ENCODE measurements around the gene PGAP6. TPM values are rescaled to one million over a fixed set of nuclear protein-coding genes. Genes with fewer than 3 reads are reported as not detected.
"Not testable (repeated sequence)": the region's sequence is repeated elsewhere in the genome, so short reads cannot be mapped to it uniquely, and the experiment has no call there.

The PGAP6 gene
- total RNA-seq, 1 experiment from 2014 or later, result 85.5 TPM

DNA sequence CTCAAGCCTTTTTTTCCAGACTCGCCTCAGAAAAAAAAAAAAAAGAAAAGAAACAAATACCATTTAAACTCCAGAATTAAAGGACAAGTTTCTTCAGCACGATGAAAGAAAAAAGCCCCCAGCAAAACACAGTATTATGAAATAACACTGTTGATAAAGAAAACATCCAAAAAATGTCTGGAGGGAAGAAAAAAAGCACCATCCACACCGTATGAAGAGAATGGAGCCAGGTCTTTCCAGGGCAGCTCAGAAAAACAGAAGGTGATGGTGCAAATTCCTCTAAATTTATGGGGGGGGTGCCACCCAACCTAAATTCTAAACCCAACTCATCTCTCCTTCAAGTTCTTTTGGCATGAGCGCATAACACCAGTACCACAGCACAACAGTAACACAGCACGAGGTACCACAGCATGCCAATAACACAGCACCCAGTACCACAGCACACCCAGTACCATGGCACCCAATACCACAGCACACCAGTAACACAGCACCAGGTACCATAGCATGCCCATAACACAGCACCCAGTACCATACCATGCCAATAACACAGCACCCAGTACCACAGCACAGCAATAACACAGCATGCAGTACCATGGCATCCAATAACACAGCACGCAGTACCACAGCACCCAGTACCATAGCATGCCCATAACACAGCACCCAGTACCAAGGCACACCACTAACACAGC is 48.2 kb downstream of the PGAP6 start:
- intact Hi-C loops (cut with micrococcal nuclease; ENCODE audit: unreplicated experiment), result no loop called here
- Mint-ChIP-seq H3K36me3 (ENCODE audit: insufficient read depth, unreplicated experiment) (peaks cover 24% of the 10 kb centered on the region), H3K9me3 (ENCODE audit: unreplicated experiment) (no peaks in the 10 kb centered on the region), H3K27ac (ENCODE audit: unreplicated experiment) (peak overlapping the region; percentile 76), H3K4me1 (ENCODE audit: low read depth, unreplicated experiment) (peaks cover 24% of the 10 kb centered on the region), H3K4me3 (ENCODE audit: unreplicated experiment) (peak overlapping the region; percentile 31), H3K27me3 (ENCODE audit: insufficient read depth, unreplicated experiment) (no peaks in the 10 kb centered on the region)
- no peaks in the 10 kb centered on the region for H3K36me3 ChIP-seq (ENCODE audit: control insufficient read depth, insufficient read depth, low read length)
- no TSS peak for BruUV-seq (replicated peaks)
- no peaks in the 10 kb centered on the region for H3K27me3 ChIP-seq (replicated peaks; ENCODE audit: control insufficient read depth, insufficient read depth, low read length)
- no peaks in the 10 kb centered on the region for H3K9me3 ChIP-seq
- H3K4me3 ChIP-seq (ENCODE audit: low read depth, low read length), result no peak overlapping the region
- peaks cover 42% of the 10 kb centered on the region for H3K4me1 ChIP-seq
- POLR2A ChIA-PET, result no interaction called here
- TF ChIP-seq, protein P1, sequence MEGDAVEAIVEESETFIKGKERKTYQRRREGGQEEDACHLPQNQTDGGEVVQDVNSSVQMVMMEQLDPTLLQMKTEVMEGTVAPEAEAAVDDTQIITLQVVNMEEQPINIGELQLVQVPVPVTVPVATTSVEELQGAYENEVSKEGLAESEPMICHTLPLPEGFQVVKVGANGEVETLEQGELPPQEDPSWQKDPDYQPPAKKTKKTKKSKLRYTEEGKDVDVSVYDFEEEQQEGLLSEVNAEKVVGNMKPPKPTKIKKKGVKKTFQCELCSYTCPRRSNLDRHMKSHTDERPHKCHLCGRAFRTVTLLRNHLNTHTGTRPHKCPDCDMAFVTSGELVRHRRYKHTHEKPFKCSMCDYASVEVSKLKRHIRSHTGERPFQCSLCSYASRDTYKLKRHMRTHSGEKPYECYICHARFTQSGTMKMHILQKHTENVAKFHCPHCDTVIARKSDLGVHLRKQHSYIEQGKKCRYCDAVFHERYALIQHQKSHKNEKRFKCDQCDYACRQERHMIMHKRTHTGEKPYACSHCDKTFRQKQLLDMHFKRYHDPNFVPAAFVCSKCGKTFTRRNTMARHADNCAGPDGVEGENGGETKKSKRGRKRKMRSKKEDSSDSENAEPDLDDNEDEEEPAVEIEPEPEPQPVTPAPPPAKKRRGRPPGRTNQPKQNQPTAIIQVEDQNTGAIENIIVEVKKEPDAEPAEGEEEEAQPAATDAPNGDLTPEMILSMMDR (IDR thresholded peaks at IDR 0.05; ENCODE audit: insufficient read depth in 1 of 2, low read depth in 1 of 2, low read length in 1 of 2, severe bottlenecking in 1 of 2, unreplicated experiment in 1 of 2), result no peak
- peak in 1 of 2 experiments; percentile 33 for DNase-seq
- CTCF ChIA-PET, result interaction anchor here (0.7 kb wide), 1 partner anchor 19 kb away, joined by 4 read pairs; no protein-coding TSS in a partner anchor

DNA sequence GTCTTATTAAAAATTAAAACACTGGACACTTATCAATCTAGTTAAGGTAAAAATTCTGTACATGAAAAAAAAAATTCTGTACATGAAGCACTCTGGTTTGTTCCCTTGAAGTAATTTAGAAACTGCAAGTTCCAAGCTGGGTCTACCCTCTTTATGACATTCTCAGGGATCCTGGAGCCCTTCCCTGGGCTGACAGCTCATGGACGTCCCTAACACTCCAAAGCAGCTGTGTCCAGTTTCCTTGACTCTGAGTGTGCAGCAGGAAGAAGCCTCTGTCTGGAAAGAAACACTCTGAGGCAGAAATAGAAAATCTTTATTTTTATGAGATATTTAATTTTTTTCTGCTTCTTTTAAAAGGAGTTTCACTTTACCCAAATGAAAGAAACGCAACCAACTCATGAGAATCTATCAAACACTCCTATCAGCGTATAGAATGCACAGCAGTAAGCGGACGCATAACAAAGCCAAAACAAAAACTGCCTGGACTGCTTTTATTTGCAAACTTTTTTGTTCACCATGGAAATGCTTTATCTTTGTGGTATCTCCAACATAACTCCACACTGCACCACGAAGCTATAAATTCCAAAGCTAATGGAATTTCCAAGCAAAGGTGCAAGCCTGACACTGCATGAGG is 50.5 kb downstream of the PGAP6 start:
- H3K36me3 ChIP-seq (ENCODE audit: control insufficient read depth, insufficient read depth, low read length); H3K27me3 ChIP-seq (replicated peaks; ENCODE audit: control insufficient read depth, insufficient read depth, low read length); H3K27me3 Mint-ChIP-seq (ENCODE audit: insufficient read depth, unreplicated experiment); DNase-seq; H3K9me3 ChIP-seq; H3K4me3 ChIP-seq (ENCODE audit: low read depth, low read length); H3K9me3 Mint-ChIP-seq (ENCODE audit: unreplicated experiment); intact Hi-C loops (cut with micrococcal nuclease; ENCODE audit: unreplicated experiment): not testable (repeated sequence)
- H3K4me1 Mint-ChIP-seq (ENCODE audit: low read depth, unreplicated experiment), result peaks cover 24% of the 10 kb centered on the region
- ChIA-PET CTCF (interaction anchor here (0.6 to 1.8 kb wide), 2 partner anchors 22 to 31 kb away, joined by 5 read pairs; no protein-coding TSS in a partner anchor), POLR2A (interaction anchor here (0.6 to 1.9 kb wide), 2 partner anchors 22 to 32 kb away, joined by 5 to 6 read pairs; no protein-coding TSS in a partner anchor)
- H3K27ac Mint-ChIP-seq (ENCODE audit: unreplicated experiment), result peak overlapping the region; percentile 91
- H3K4me1 ChIP-seq, result peaks cover 42% of the 10 kb centered on the region
- peak overlapping the region; percentile 54 for H3K4me3 Mint-ChIP-seq (ENCODE audit: unreplicated experiment)
- peaks cover 15% of the 10 kb centered on the region for H3K36me3 Mint-ChIP-seq (ENCODE audit: insufficient read depth, unreplicated experiment)
- TSS peak; percentile 29 for BruUV-seq (replicated peaks)

DNA sequence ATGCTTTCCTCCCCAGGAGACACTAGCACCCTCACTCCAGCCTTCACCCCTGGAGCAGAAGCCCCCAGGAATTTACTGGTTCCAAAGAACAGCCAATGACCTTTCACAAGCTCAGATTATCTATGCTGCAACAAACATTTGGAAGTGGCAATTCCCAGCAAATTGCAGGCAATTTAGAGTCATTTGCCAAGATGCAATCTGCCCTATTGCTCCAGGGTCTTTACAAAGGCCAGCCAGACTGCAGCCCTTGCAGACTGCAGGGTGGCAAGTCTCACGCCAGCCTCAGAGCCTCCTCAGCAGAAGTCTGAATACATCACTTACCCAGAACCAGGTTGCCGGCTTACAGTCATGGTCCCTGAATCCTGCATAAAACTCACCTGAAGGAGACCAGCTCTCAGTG is 51.0 kb downstream of the PGAP6 start:
- Mint-ChIP-seq H3K36me3 (ENCODE audit: insufficient read depth, unreplicated experiment) (peaks cover 14% of the 10 kb centered on the region), H3K27me3 (ENCODE audit: insufficient read depth, unreplicated experiment) (no peaks in the 10 kb centered on the region), H3K27ac (ENCODE audit: unreplicated experiment) (peak overlapping the region; percentile 91), H3K4me1 (ENCODE audit: low read depth, unreplicated experiment) (peaks cover 22% of the 10 kb centered on the region), H3K4me3 (ENCODE audit: unreplicated experiment) (no peak overlapping the region), H3K9me3 (ENCODE audit: unreplicated experiment) (no peaks in the 10 kb centered on the region)
- no peaks in the 10 kb centered on the region for H3K9me3 ChIP-seq
- H3K4me1 ChIP-seq, result peaks cover 42% of the 10 kb centered on the region
- intact Hi-C loops (cut with micrococcal nuclease; ENCODE audit: unreplicated experiment), result no loop called here
- H3K4me3 ChIP-seq (ENCODE audit: low read depth, low read length), result no peak overlapping the region
- TF ChIP-seq, protein P1 (IDR thresholded peaks at IDR 0.05; ENCODE audit: insufficient read depth in 1 of 2, low read depth in 1 of 2, low read length in 1 of 2, severe bottlenecking in 1 of 2, unreplicated experiment in 1 of 2), result no peak
- no peaks in the 10 kb centered on the region for H3K36me3 ChIP-seq (ENCODE audit: control insufficient read depth, insufficient read depth, low read length)
- ChIA-PET POLR2A (interaction anchor here (0.6 to 1.9 kb wide), 2 partner anchors 22 to 32 kb away, joined by 5 to 6 read pairs; no protein-coding TSS in a partner anchor), CTCF (interaction anchor here (1.8 kb wide), 1 partner anchor 22 kb away, joined by 5 read pairs; no protein-coding TSS in a partner anchor)
- no peaks in the 10 kb centered on the region for H3K27me3 ChIP-seq (replicated peaks; ENCODE audit: control insufficient read depth, insufficient read depth, low read length)
- no TSS peak for BruUV-seq (replicated peaks)
- DNase-seq, result no peak
